HG02571 (cell line): ENCODE measurements around the gene TSPAN2.
"Not testable (repeated sequence)": the region's sequence is repeated elsewhere in the genome, so short reads cannot be mapped to it uniquely, and the experiment has no call there.

Source experiments
- ATAC-seq: cut with Tn5 transposase; IDR thresholded peaks from one replicate; pipeline ENCODE4 v1.9.1; 2021; ENCODE audit warnings: mild to moderate bottlenecking, moderate library complexity; ENCODE audit not compliant: unreplicated experiment

The TSPAN2 gene

DNA sequence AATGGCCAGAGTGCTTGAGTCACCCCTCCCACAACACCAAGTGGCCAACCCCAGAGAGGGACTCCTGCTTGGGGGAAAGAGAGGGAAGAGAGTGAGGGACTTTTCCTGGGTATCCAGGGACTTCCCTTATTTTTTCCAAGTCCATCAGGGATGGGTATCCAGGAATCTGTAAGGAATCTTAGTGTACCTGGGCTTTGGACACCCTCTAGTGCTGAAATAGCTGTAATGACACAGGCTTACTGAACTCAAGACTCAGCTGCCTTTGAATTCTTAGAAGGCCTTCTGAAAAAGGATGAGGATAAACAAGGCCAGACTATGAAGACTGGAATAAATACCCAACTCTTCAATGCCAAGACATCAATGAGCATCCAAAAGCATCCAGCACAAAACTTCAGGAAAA lies 47.6 kb downstream of the TSPAN2 start:
- ATAC-seq = no peak

DNA sequence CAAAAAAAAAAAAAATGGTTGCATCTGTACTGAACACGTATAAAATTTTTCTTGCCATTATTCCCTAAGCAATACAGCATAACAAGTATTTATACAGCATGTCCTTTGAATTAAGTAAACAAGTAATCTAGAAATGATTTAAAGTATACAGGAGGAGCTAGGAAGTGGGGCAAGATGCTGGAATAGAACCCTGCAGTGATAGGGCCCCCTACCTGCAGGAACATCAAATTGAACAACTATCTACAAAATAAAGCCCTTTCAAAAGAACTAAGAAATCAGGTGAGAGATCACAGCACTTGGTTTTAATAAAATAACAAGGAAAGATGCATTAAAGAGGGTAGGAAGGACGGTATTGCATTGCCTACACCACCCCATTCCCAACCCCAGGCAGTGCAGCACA lies 48.8 kb downstream of the TSPAN2 start:
- no peak for ATAC-seq

DNA sequence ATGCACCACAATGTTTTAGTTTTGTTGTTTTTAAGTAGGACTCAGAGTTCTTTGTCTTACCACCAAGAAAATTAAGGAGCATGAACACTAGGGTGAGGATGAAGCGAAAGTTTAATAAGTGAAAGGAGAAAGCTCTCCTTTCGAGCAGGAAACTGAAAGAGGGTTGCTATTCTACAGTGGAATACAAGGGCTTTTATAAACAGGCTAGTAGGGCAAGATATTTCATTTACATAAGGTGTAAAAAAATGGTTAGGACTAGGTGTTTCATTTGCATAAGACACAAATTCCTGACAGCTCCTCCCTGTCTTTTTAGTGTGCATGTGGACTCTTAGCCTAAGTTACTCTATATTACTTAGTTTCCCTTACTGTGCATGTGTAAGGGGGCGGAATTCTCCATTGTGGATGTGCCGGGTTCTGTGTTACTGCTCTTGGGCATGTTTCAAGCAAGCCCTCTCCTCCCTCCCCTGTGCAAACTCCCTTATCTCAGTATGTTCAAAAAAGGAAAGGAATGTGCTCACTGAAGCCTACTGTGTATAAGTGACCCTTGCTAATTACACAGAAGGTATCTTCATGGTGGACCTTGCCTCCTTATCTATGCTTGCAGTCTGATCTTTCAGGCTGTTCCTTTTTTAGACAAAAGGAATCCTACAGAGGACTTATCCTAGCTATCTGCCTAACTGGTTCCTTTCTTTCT lies 52.3 kb downstream of the TSPAN2 start:
- ATAC-seq = no peak

DNA sequence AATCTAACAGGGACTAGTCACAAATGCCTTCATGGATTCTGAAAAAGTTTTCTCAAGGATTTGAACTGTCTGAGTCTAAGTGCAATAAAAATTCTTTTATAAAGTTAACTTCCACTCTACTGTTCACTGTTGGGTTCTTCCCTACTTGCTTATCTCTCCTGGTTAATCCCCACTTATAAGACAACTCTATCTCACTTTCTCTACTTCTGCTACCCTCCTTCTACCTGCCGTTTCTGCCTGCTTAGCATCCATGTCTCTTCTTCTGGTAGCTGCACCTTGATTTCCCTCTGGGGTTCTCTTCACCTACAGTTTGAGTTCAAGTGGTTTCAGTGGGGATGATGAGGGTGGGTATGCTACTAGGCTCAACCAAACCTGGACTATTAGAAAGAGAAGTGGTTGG lies 53.7 kb downstream of the TSPAN2 start:
- ATAC-seq = no peak

DNA sequence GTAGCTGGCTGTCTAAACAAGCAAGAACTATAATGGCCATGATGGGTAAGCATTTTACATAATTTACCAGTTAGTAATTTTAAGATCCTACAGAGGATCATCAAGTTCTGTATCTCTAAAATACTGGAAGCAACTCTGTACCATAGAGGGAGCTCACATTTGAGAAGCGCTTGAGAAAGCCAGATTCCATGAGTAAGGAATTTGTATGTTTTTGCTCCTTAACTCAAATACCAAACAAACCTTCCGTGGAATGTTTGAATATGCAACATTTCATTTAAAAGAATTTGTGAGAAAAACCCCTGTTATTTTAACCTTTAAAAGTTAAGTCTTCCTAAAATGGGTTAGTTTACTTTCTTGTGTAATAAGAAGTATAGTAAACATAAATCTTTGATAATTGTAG lies 57.7 kb downstream of the TSPAN2 start:
- no peak for ATAC-seq

DNA sequence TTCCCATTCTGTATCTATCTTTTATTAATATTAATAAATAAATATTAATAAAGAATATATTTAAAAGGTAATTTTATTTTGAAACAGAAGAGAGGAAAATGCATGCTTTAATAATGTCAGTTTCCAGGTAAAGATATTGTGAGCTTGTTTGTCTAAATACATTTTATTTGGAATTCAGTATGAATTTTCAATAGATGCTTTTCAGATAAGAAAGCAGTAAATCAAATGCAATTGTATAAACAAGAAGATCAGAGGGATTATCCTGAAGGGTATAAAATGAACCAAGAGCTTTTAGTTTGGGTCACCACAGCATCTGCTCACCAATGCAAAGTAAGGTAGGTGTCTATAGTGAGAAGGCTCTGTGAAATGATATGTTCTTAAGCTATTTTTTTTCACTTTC lies 59.8 kb downstream of the TSPAN2 start, which contains the start of gene TSHB:
Gene TSHB (plus strand): TSS at position 301 of the 400 bp plus-strand sequence. CDS start 3,537 bp downstream, outside the sequence.
- ATAC-seq = no peak

DNA sequence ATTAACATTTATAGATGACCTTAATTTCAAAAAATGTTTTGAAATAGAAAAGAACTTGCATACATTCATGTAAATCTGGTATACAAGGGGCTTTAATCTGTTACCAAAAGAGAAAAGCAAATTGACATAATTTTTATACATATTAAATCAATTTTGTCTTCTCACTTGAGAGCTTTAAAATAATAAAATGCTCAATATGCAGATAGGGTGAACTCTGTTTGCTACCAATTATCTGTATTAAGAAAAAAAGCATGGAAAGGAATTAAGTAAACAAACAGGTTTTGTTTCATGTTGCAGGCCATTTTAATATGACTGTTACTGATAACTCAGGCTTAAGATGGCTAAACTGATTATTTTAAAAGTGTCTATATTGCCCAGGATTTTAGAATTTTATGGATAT lies 65.7 kb downstream of the TSPAN2 start:
- no peak for ATAC-seq

DNA sequence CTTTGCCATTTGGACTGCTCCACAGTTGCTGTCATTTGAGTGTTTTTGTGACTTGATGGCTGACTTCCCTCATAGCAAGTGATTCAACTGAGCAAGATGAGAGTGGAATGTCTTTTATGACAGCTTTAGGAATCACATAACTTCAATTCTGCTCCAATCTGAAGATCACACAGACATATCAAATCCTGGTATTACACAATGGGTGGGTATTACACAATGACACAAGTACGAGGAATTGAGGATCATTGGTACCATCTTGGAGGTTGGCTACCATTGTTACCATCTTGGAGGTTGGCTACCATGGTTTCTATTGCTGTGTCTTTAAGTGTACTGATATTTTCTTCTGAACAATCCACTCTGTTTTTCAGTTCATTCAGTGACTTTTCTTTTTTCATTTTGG lies 68.2 kb downstream of the TSPAN2 start:
- no peak for ATAC-seq

DNA sequence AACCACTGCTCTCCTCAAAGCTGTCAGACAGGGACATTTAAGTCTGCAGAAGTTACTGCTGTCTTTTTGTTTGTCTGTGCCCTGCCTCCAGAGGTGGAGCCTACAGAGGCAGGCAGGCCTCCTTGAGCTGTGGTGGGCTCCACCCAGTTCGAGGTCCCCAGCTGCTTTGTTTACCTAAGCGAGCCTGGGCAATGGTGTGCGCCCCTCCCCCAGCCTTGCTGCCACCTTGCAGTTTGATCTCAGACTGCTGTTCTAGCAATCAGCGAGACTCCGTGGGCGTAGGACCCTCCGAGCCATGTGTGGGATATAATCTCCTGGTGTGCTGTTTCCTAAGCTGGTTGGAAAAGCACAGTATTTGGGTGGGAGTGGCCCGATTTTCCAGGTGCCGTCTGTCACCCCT lies 69.8 kb downstream of the TSPAN2 start:
- ATAC-seq = not testable (repeated sequence)

DNA sequence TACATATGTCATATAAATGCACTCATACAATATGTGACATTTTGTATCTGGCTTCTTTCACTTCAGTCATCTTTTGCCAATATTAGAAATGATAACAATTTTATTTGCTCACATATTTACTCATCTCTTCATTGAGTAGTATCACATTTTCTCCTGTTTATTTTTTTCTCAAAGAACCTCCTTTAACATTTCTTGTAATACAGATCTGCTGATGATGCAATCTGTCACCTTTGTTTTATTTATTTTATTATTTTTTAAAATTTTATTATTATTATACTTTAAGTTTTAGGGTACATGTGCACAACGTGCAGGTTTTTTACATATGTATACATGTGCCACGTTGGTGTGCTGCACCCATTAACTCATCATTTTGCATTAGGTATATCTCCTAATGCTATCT lies 75.5 kb downstream of the TSPAN2 start:
- ATAC-seq = no peak

DNA sequence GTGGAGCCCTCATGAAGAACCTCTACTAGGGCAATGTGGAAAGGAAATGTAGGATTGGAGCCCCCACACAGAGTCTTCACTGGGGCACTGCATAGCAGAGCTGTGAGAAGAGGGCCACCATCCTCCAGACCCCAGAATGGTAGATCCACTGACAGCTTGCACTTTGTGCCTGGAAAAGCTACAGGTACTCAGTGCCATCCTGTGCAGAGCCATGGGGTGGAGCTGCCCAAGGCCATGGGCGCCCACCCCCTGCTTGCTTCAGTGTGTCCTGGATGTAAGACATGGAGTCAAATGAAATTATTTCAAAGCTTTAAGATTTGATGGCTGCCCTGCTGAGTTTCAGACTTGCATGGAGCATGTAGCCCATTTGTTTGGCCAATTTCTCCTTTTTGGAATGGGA lies 76.9 kb downstream of the TSPAN2 start:
- ATAC-seq = no peak

DNA sequence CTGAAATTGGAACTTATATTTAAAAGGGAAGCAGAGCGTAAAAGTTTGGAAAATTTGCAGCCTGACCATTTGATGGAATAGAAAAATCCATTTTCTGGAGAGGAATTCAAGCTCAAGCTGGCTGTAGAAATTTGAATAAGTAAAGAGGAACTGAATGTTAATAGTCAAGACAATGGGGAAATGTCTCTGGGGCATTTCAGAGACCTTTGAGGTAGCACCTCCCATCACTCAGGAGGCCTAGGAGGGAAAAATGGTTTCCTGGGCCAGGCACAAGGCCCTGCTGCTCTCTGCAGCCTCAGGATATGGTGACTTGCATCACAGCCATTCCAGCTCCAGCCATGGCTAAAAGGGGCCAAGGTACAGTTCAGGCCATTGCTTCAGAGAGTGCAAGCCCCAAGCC lies 77.3 kb downstream of the TSPAN2 start:
- no peak for ATAC-seq

DNA sequence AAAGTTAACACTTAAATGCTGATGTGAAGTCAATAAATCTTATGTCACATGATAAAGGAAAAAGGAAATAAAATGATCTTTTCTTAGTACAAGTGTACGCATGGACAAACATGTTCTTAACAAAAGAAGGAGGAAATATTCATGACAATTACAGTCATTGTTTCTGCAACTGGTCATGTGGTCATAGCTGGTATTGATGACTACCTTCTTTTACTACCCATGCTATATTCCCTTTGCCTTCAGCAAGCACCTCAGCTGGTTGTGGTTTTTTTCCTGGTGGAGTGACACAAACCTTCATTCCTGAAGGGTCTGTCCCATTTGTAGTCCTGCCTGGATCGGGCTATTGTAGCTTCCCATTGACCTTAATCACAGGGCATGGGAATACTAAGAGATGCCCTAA lies 83.1 kb downstream of the TSPAN2 start:
- ATAC-seq = no peak
